Dendritic cell treated with granulocyte-macrophage colony-stimulating factor and Interleukin-4, amounts not matched to agents 40 ng/mL and 50 ng/mL, for 4 days (primary cell): ENCODE results near the gene FOXE1.

Experiments
- H3K27ac Mint-ChIP-seq: one replicate; pipeline ENCODE4 v1.8.0; 2022; ENCODE audit warnings: mild to moderate bottlenecking, mixed read lengths
- H3K27me3 Mint-ChIP-seq: one replicate; pipeline ENCODE4 v1.8.0; 2022; ENCODE audit warnings: mild to moderate bottlenecking, mixed read lengths
- H3K36me3 Mint-ChIP-seq: one replicate; pipeline ENCODE4 v1.8.0; 2022; ENCODE audit warnings: low read depth, mixed read lengths
- H3K4me1 Mint-ChIP-seq: one replicate; pipeline ENCODE4 v1.8.0; 2022; ENCODE audit warnings: low read depth, mixed read lengths
- H3K4me3 Mint-ChIP-seq: one replicate; pipeline ENCODE4 v1.8.0; 2022; ENCODE audit warnings: mild to moderate bottlenecking, moderate library complexity, mixed read lengths
- H3K9me3 Mint-ChIP-seq: one replicate; pipeline ENCODE4 v1.8.0; 2022; ENCODE audit warnings: mixed read lengths
- intact Hi-C: fragments of 100-400 bp; cut with micrococcal nuclease; formaldehyde crosslinking; loops from one replicate; pipeline ENCODE4 v1.15.0; 2022

FOXE1 gene

GRCh38 chr9:97864396-97864795, 11.4 kb downstream of the FOXE1 start:
- Mint-ChIP-seq H3K27me3 (peaks cover 82% of the 10 kb centered on the region), H3K9me3 (peaks cover 24% of the 10 kb centered on the region), H3K27ac (no peak overlapping the region), H3K4me1 (peaks cover 6% of the 10 kb centered on the region), H3K4me3 (no peak overlapping the region), H3K36me3 (no peaks in the 10 kb centered on the region)
- intact Hi-C loops, result no loop called here

DNA sequence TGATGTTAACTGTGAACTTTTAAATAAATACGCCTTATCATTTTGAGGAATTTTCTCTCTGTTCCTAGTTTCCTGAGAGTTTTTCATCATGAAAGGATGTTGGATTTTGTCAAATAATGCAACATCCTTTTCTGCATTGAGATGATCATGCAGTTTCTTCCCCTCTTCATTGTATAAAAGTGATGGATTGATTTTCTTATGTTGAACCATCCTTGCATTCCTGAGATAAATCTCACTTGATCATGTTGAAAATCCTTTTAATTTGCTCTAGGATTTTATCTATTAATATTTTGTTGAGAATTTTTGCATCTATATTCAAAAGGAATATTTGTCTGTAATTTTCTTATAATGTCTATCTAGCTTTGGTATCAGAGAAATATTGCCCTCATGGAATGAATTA, 13.3 kb downstream of the FOXE1 start:
- no peak overlapping the region for H3K27ac Mint-ChIP-seq
- H3K4me3 Mint-ChIP-seq, result no peak overlapping the region
- H3K27me3 Mint-ChIP-seq, result peaks cover 71% of the 10 kb centered on the region
- no peaks in the 10 kb centered on the region for H3K36me3 Mint-ChIP-seq
- H3K9me3 Mint-ChIP-seq, result peaks cover 24% of the 10 kb centered on the region
- intact Hi-C loops, result no loop called here
- H3K4me1 Mint-ChIP-seq, result peaks cover 6% of the 10 kb centered on the region

- H3K4me3 Mint-ChIP-seq, result no peak overlapping the region
- H3K36me3 Mint-ChIP-seq, result no peaks in the 10 kb centered on the region
- H3K27ac Mint-ChIP-seq, result no peak overlapping the region
- H3K27me3 Mint-ChIP-seq, result peaks cover 68% of the 10 kb centered on the region
- H3K4me1 Mint-ChIP-seq, result peaks cover 6% of the 10 kb centered on the region
- peaks cover 24% of the 10 kb centered on the region for H3K9me3 Mint-ChIP-seq
- intact Hi-C loops, result no loop called here
Measured at GRCh38 chr9:97866848-97867247, 13.8 kb downstream of the FOXE1 start.

DNA sequence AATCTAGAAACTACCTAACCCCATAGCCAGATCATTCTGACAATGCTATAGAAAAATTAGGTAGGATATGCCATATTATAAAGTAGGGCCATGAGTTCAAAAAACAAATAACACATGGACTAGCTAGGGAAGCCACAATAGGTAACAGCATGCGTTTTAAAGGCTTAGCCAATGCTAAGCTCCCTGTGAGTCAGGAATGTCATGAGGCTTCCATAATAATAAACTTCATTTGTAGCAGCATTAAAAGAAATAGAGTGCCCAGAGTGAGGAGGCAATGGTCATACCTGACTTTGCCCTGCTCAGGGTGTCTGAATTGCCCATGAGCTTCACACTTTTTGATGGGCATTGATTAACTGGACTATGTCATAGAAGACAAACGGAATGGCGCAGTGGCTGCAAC, 15.8 kb downstream of the FOXE1 start:
- peaks cover 53% of the 10 kb centered on the region for H3K27me3 Mint-ChIP-seq
- no peak overlapping the region for H3K27ac Mint-ChIP-seq
- peaks cover 24% of the 10 kb centered on the region for H3K9me3 Mint-ChIP-seq
- intact Hi-C loops, result no loop called here
- H3K4me1 Mint-ChIP-seq, result peaks cover 6% of the 10 kb centered on the region
- no peak overlapping the region for H3K4me3 Mint-ChIP-seq
- no peaks in the 10 kb centered on the region for H3K36me3 Mint-ChIP-seq

DNA sequence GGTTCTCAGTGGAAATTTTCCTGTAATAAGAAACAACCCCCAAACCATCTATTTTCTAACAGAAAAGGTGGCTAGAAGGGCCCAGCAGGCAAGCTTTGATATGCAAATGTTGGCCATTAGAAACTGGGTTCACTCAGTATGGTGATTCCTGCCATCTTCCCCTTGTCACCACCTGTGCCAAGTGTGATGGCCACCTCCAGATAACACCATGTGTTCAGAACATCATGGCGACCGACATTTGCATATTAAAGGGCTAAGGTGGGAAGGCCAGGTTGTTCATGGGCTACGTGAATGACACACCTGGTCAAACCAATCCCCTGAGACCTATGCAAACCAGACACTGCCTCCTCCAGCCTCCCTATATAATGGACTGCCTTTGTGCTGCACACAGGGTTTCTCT, 20.4 kb downstream of the FOXE1 start:
- no peak overlapping the region for H3K27ac Mint-ChIP-seq
- peaks cover 47% of the 10 kb centered on the region for H3K27me3 Mint-ChIP-seq
- H3K9me3 Mint-ChIP-seq, result no peaks in the 10 kb centered on the region
- H3K4me3 Mint-ChIP-seq, result no peak overlapping the region
- intact Hi-C loops, result no loop called here
- H3K4me1 Mint-ChIP-seq, result peaks cover 17% of the 10 kb centered on the region
- H3K36me3 Mint-ChIP-seq, result no peaks in the 10 kb centered on the region

- H3K4me3 Mint-ChIP-seq, result no peak overlapping the region
- no peaks in the 10 kb centered on the region for H3K9me3 Mint-ChIP-seq
- peaks cover 17% of the 10 kb centered on the region for H3K4me1 Mint-ChIP-seq
- intact Hi-C loops, result no loop called here
- no peaks in the 10 kb centered on the region for H3K36me3 Mint-ChIP-seq
- no peak overlapping the region for H3K27ac Mint-ChIP-seq
- H3K27me3 Mint-ChIP-seq, result peaks cover 46% of the 10 kb centered on the region
Measured at GRCh38 chr9:97873882-97874281, 20.9 kb downstream of the FOXE1 start.

GRCh38 chr9:97874624-97875023, 21.6 kb downstream of the FOXE1 start:
- Mint-ChIP-seq H3K9me3 (no peaks in the 10 kb centered on the region), H3K27ac (no peak overlapping the region), H3K36me3 (no peaks in the 10 kb centered on the region), H3K4me1 (peaks cover 17% of the 10 kb centered on the region), H3K27me3 (peaks cover 40% of the 10 kb centered on the region), H3K4me3 (no peak overlapping the region)
- intact Hi-C loops, result no loop called here

GRCh38 chr9:97875111-97875510, 22.1 kb downstream of the FOXE1 start:
- no peak overlapping the region for H3K27ac Mint-ChIP-seq
- intact Hi-C loops, result no loop called here
- H3K36me3 Mint-ChIP-seq, result no peaks in the 10 kb centered on the region
- H3K9me3 Mint-ChIP-seq, result no peaks in the 10 kb centered on the region
- no peak overlapping the region for H3K4me3 Mint-ChIP-seq
- peaks cover 17% of the 10 kb centered on the region for H3K4me1 Mint-ChIP-seq
- H3K27me3 Mint-ChIP-seq, result peaks cover 40% of the 10 kb centered on the region

GRCh38 chr9:97876061-97876460, 23.0 kb downstream of the FOXE1 start:
- no peaks in the 10 kb centered on the region for H3K36me3 Mint-ChIP-seq
- peaks cover 17% of the 10 kb centered on the region for H3K4me1 Mint-ChIP-seq
- H3K27ac Mint-ChIP-seq, result no peak overlapping the region
- H3K9me3 Mint-ChIP-seq, result no peaks in the 10 kb centered on the region
- H3K4me3 Mint-ChIP-seq, result no peak overlapping the region
- peaks cover 44% of the 10 kb centered on the region for H3K27me3 Mint-ChIP-seq
- intact Hi-C loops, result no loop called here

- H3K9me3 Mint-ChIP-seq, result no peaks in the 10 kb centered on the region
- no peak overlapping the region for H3K27ac Mint-ChIP-seq
- H3K4me1 Mint-ChIP-seq, result peaks cover 17% of the 10 kb centered on the region
- intact Hi-C loops, result no loop called here
- no peak overlapping the region for H3K4me3 Mint-ChIP-seq
- no peaks in the 10 kb centered on the region for H3K36me3 Mint-ChIP-seq
- peaks cover 26% of the 10 kb centered on the region for H3K27me3 Mint-ChIP-seq
Measured at GRCh38 chr9:97880336-97880735, 27.3 kb downstream of the FOXE1 start.

GRCh38 chr9:97889941-97890887, 37.2 kb downstream of the FOXE1 start:
- Mint-ChIP-seq H3K9me3 (no peaks in the 10 kb centered on the region), H3K36me3 (peaks cover under 1% of the 10 kb centered on the region), H3K4me3 (no peak overlapping the region), H3K27ac (no peak overlapping the region), H3K27me3 (no peaks in the 10 kb centered on the region), H3K4me1 (peaks cover 11% of the 10 kb centered on the region)
- intact Hi-C loops, result no loop called here

DNA sequence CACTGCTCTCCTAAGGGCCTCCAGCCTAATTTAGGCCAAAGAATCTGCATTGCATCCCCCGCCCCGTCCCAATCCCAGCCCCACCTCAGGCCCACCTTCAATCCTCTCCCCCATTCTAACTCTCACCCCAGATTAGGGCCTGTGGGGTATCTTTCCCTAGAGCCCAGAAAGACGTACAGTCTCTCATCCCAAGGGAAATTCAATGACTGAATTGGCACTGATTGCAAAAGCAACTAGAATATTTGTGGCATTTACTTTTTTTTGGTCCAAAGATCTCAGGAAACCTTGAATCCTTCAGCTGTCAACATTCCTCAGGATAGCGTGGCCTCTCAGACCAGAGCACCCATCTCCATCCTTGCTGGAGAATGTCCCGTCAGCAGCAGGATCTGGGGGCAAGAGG, 38.7 kb downstream of the FOXE1 start:
- H3K9me3 Mint-ChIP-seq, result no peaks in the 10 kb centered on the region
- H3K4me1 Mint-ChIP-seq, result peaks cover 21% of the 10 kb centered on the region
- H3K36me3 Mint-ChIP-seq, result peaks cover 9% of the 10 kb centered on the region
- H3K4me3 Mint-ChIP-seq, result no peak overlapping the region
- no peaks in the 10 kb centered on the region for H3K27me3 Mint-ChIP-seq
- no peak overlapping the region for H3K27ac Mint-ChIP-seq
- intact Hi-C loops, result no loop called here

- Mint-ChIP-seq H3K4me1 (peaks cover 21% of the 10 kb centered on the region), H3K9me3 (no peaks in the 10 kb centered on the region), H3K4me3 (no peak overlapping the region), H3K27me3 (no peaks in the 10 kb centered on the region), H3K36me3 (peaks cover 9% of the 10 kb centered on the region), H3K27ac (no peak overlapping the region)
- intact Hi-C loops, result no loop called here
Measured at GRCh38 chr9:97892421-97892820, 39.4 kb downstream of the FOXE1 start.

DNA sequence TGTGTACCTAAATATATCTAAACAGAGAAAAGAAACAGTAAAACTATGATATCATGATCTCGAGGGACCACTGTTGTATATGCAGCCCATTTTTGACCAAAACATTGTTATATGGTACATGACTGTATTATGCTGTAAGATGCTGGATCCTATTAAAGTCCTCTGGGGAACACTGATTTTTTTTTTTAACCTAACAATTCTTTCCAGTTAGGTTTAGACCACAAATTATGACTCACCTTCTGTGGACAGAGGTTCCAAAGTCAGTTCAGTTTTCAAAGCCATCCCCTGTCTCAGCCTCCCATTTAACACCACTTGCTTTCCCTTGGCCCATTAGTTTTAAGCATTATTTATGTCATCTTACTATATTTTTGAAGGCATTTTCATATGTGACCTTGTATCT, 42.2 kb downstream of the FOXE1 start:
- Mint-ChIP-seq H3K27me3 (no peaks in the 10 kb centered on the region), H3K27ac (peak overlapping the region; percentile 36), H3K4me3 (no peak overlapping the region), H3K36me3 (peaks cover 29% of the 10 kb centered on the region), H3K9me3 (no peaks in the 10 kb centered on the region), H3K4me1 (peaks cover 16% of the 10 kb centered on the region)
- intact Hi-C loops, result no loop called here
